BJ (cell line): ENCODE measurements around the gene DNAH2. TPM values are rescaled to one million over a fixed set of nuclear protein-coding genes. Genes with fewer than 3 reads are reported as not detected.

Source experiments
- CTCF ChIA-PET: fragments of 350-600 bp; formaldehyde crosslinking; extraction: SDS; loops from one replicate; lab custom pipeline; 2021; ENCODE audit warnings: antibody characterized with exemption, inconsistent platforms; lab: Yijun Ruan, JAX
- POLR2A ChIA-PET: fragments of 300-600 bp; sonication (Branson Sonifier 250); formaldehyde crosslinking; extraction: SDS; loops from one replicate; lab custom pipeline; 2021; ENCODE audit warnings: antibody characterized with exemption; lab: Charles Lee
- DNase-seq: peaks from one replicate; pipeline ENCODE4 v3.0.0-alpha.2; 2011; ENCODE audit warnings: low read depth
- H3K27me3 ChIP-seq: 2 replicates; pipeline ENCODE4 v1.6.0; 2011; ENCODE audit warnings: low read length; ENCODE audit not compliant: control insufficient read depth, insufficient read depth
- H3K36me3 ChIP-seq: 2 replicates; pipeline ENCODE4 v1.5.1; 2011; ENCODE audit warnings: low read length; ENCODE audit not compliant: control insufficient read depth, insufficient read depth
- H3K4me3 ChIP-seq: 2 replicates; pipeline ENCODE4 v1.5.1; 2011; ENCODE audit warnings: low read depth, mild to moderate bottlenecking, control low read depth, low read length
- CTCF ChIP-seq: IDR thresholded peaks from 2 replicates; pipeline ENCODE4 v1.5.1; 2011; ENCODE audit warnings: low read depth, mild to moderate bottlenecking, control low read depth, inconsistent platforms, low read length, moderate library complexity; ENCODE audit not compliant: insufficient read depth
- polyA plus RNA-seq: library from polyadenylated mRNA; depleted of rRNA; stranded (reverse); fragments of >200 nt; gene quantifications from 2 replicates; pipeline ENCODE4 v1.2.3, GENCODE V29; 2011

DNAH2 gene
- polyA plus RNA-seq, 1 experiment, result 0.10 TPM

- CTCF ChIA-PET, result interaction anchor here (0.6 to 2.4 kb wide), 5 partner anchors 13 to 150 kb away, joined by 3 to 12 read pairs (median 7); partner anchors contain the start of genes CYB5D1, NAA38 and TMEM88
- no peaks in the 10 kb centered on the region for H3K27me3 ChIP-seq
- H3K36me3 ChIP-seq, result peaks cover 5% of the 10 kb centered on the region; the same call in 1 of the 2 replicates
- no peak for TF ChIP-seq CTCF
- peak overlapping the region; percentile 85 for H3K4me3 ChIP-seq
- DNase-seq, result no peak
- POLR2A ChIA-PET, result interaction anchor here (0.5 to 0.6 kb wide), 2 partner anchors 19 to 218 kb away, joined by 3 to 4 read pairs; partner anchors contain the start of gene NAA38
Observed at GRCh38 chr17:7838090-7839075, 120.8 kb downstream of the DNAH2 start.

- no peak for DNase-seq
- POLR2A ChIA-PET, result interaction anchor here (0.5 kb wide), 1 partner anchor 217 kb away, joined by 4 read pairs; no protein-coding TSS in a partner anchor
Observed at GRCh38 chr17:7839190-7839875, 121.8 kb downstream of the DNAH2 start.

GRCh38 chr17:7839876-7840261 is 122.3 kb downstream of the DNAH2 start:
- no peak overlapping the region for H3K4me3 ChIP-seq
- TF ChIP-seq CTCF, result no peak
- peaks cover 5% of the 10 kb centered on the region for H3K36me3 ChIP-seq
- no peaks in the 10 kb centered on the region for H3K27me3 ChIP-seq
- ChIA-PET CTCF (interaction anchor here (1.3 kb wide), 1 partner anchor 96 kb away, joined by 3 read pairs; no protein-coding TSS in a partner anchor), POLR2A (no interaction called here)
- DNase-seq, result no peak

More at GRCh38 chr17:7839190-7839875, 121.8 kb downstream of the DNAH2 start:
- H3K27me3 ChIP-seq, result no peaks in the 10 kb centered on the region
- no peak for TF ChIP-seq CTCF
- peak overlapping the region; percentile 85; the same call in 1 of the 2 replicates for H3K4me3 ChIP-seq
- peaks cover 5% of the 10 kb centered on the region; the same call in 1 of the 2 replicates for H3K36me3 ChIP-seq
- CTCF ChIA-PET, result interaction anchor here (1.3 to 1.9 kb wide), 3 partner anchors 21 to 149 kb away, joined by 3 to 7 read pairs (median 5); no protein-coding TSS in a partner anchor

- Histone ChIP-seq H3K36me3 (peaks cover 8% of the 10 kb centered on the region), H3K4me3 (no peak overlapping the region), H3K27me3 (no peaks in the 10 kb centered on the region)
- POLR2A ChIA-PET, result no interaction called here
- CTCF ChIA-PET, result interaction anchor here (0.8 to 1.1 kb wide), 3 partner anchors 31 to 345 kb away, joined by 3 read pairs; no protein-coding TSS in a partner anchor
- no peak for DNase-seq
- no peak for TF ChIP-seq CTCF
Observed at GRCh38 chr17:7840441-7840840, 122.9 kb downstream of the DNAH2 start.
